Astrocyte of the spinal cord (primary cell): ENCODE measurements around the gene PLBD1.

ENCODE experiments used
- DNase-seq: peaks from one replicate; pipeline ENCODE4 v3.0.0; 2011; ENCODE audit warnings: low read depth, low spot score
- H3K4me3 ChIP-seq: 2 replicates; pipeline ENCODE4 v1.5.1; 2011; ENCODE audit warnings: low read depth, mild to moderate bottlenecking, low read length, moderate library complexity
- in situ Hi-C: cut with HindIII; loops from 2 replicates; pipeline ENCODE4 v1.10.0; 2017; ENCODE audit warnings: low sequenced_read_pairs
- TF ChIP-seq, protein P1 (sequence below): IDR thresholded peaks from 2 replicates; pipeline ENCODE4 v1.5.1; 2012; ENCODE audit warnings: low read depth, mild to moderate bottlenecking, low read length, inconsistent platforms

PLBD1 gene

GRCh38 chr12:14567351-14568162 is at the start of gene PLBD1:
TSS of gene PLBD1 (minus strand) at chr12:14567883. CDS start at chr12:14567696, 187 bp downstream.
- peak within 1 kb of the TSS; percentile 39 for H3K4me3 ChIP-seq
- in situ Hi-C loops, result no loop called here
- DNase-seq, result peak; percentile 29
- TF ChIP-seq, protein P1, sequence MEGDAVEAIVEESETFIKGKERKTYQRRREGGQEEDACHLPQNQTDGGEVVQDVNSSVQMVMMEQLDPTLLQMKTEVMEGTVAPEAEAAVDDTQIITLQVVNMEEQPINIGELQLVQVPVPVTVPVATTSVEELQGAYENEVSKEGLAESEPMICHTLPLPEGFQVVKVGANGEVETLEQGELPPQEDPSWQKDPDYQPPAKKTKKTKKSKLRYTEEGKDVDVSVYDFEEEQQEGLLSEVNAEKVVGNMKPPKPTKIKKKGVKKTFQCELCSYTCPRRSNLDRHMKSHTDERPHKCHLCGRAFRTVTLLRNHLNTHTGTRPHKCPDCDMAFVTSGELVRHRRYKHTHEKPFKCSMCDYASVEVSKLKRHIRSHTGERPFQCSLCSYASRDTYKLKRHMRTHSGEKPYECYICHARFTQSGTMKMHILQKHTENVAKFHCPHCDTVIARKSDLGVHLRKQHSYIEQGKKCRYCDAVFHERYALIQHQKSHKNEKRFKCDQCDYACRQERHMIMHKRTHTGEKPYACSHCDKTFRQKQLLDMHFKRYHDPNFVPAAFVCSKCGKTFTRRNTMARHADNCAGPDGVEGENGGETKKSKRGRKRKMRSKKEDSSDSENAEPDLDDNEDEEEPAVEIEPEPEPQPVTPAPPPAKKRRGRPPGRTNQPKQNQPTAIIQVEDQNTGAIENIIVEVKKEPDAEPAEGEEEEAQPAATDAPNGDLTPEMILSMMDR, result no peak

DNA sequence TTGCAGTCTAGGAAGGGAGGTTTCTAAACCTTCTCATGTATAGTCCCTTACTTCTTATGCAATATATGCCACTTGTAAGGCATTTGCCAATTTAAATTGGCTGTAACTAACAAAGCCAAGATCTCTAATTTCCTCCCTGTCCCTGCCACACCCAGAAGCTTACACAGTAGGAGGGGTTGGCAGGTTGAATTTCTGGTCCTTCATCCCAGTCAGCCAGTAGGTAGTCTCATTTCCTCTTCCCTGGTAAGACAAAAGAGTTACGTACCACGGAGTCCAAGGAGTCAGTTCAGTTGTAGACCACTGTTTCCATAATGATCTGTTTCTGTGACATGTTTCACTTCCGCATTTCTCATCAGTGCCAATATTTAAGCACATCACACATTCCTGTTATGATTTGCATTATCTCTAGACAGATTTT is 47.0 kb upstream of the PLBD1 start:
- in situ Hi-C loops, result no loop called here
- TF ChIP-seq, protein P1, result no peak
- DNase-seq, result no peak
- no peak overlapping the region for H3K4me3 ChIP-seq

DNA sequence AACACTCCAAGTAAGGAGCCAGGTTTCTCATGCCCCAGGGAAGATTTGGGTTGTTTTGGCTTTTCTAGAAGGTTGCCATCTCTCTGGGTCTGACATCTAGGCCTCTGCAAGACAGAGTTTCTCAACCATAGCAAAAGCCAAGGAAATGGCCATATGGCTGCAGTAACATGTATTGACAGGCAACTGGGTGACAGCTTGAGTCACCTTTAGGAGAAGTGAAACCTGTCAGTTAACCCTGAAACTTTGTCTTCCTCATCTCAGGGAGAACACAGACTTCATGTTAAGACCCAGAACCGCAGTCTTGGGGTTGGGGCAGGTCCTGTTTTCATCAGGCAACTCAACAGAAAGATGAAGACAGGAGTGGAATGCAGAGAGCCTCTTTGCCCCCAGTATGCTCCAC is 46.0 kb upstream of the PLBD1 start:
- H3K4me3 ChIP-seq, result no peak overlapping the region
- TF ChIP-seq, protein P1, result no peak
- no peak for DNase-seq
- in situ Hi-C loops, result no loop called here

DNA sequence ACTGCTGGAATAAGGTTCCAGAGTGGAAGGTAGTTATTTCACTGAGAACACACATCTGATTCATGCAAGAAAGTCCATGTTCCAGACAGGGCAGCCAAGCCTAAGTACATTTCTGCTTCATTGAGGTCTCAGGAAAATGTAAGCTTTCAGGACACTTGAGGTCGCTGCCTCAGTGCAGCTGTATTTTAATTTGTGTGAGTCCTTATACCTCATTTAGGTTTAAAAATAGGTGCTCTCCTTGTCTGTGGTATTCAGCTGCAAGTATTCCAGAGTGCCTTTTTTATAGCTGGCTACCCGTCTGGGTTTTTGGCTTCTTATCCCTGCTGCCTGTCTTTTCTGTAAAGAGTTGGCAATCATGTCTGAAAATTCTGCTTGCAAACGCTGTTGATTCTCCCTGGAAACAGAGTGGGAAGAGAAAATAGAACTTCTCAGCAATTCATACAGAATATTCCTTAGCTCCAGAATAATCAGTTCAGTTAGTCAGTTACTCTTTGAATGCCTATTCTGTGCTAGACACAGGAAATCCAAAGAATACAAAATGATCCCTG is 45.3 kb upstream of the PLBD1 start:
- no peak for DNase-seq
- TF ChIP-seq, protein P1, result no peak
- in situ Hi-C loops, result no loop called here
- no peak overlapping the region for H3K4me3 ChIP-seq

GRCh38 chr12:14612250-14612649 is 44.6 kb upstream of the PLBD1 start:
- TF ChIP-seq, protein P1, result no peak
- no peak for DNase-seq
- in situ Hi-C loops, result no loop called here

DNA sequence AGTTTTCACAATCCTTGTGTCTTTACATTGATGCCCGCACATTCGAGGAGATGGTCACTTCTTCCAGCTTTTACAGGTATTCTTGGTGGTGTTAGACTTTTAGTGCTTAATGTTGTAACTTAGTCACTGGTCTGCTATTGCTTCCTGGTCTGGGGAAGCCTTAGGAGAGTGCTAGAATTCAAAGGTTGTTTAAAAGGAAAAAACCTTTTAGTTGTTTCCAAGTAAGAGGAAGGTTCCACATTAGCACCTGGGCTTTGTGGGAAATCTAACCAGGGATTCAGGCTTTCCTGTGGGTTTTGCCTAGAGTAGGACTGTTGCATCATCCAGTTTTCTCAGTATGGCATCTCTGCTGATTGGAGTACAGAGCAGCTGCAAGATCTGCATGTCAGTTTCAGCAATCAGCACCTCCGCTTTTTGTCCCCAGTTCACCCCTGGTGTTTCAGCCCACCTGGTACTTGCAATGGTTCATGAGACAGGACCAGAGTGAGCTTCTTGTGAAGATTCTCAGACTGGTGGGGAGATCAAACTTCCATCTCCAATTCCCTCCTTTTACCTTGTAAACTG is 44.0 kb upstream of the PLBD1 start:
- in situ Hi-C loops, result no loop called here
- no peak overlapping the region for H3K4me3 ChIP-seq
- TF ChIP-seq, protein P1, result no peak
- DNase-seq, result no peak

More at GRCh38 chr12:14612250-14612649, 44.6 kb upstream of the PLBD1 start:
- no peak overlapping the region for H3K4me3 ChIP-seq
